HL-60 (cell line): ENCODE measurements around the gene RNF111.
A peak's percentile ranks its signal among the peaks of the same experiment; 100 is the strongest.
"Not testable (repeated sequence)": the region's sequence is repeated elsewhere in the genome, so short reads cannot be mapped to it uniquely, and the experiment has no call there.

Experiments used
- DNase-seq, 2 experiments: peaks; one replicate each; pipeline ENCODE4 v3.0.0-alpha.2; 2010 to 2020; ENCODE audit warnings: low read depth in 1 of 2, low spot score in 1 of 2
- H3K27ac ChIP-seq: fragments of 250-450 bp; sonication (Bioruptor Pico); replicated peaks from 2 replicates; pipeline ENCODE4 v1.5.1; 2020; ENCODE audit warnings: mild to moderate bottlenecking, moderate library complexity
- H3K27me3 ChIP-seq: fragments of 250-450 bp; sonication (Bioruptor Pico); 2 replicates; pipeline ENCODE4 v1.5.1; 2021; ENCODE audit warnings: mild to moderate bottlenecking, moderate library complexity; ENCODE audit not compliant: insufficient read depth, poor library complexity, severe bottlenecking
- H3K4me3 ChIP-seq: replicated peaks from 2 replicates; pipeline ENCODE4 v1.5.1; 2011; ENCODE audit warnings: mild to moderate bottlenecking, control low read depth, low read length; ENCODE audit not compliant: insufficient read depth
- CTCF ChIP-seq: IDR thresholded peaks from one replicate; pipeline ENCODE4 v1.5.1; 2011; ENCODE audit warnings: low read length, control low read depth, inconsistent platforms; ENCODE audit not compliant: insufficient read depth
- GABPA ChIP-seq: IDR thresholded peaks from 2 replicates; pipeline ENCODE4 v1.6.1; 2012; ENCODE audit warnings: low read depth
- POLR2AphosphoS5 ChIP-seq: IDR thresholded peaks from 2 replicates; pipeline ENCODE4 v1.6.1; 2012; ENCODE audit warnings: low read depth
- REST ChIP-seq: IDR thresholded peaks from 2 replicates; pipeline ENCODE4 v1.6.1; 2012; ENCODE audit warnings: low read depth; ENCODE audit not compliant: insufficient replicate concordance
- SPI1 ChIP-seq: IDR thresholded peaks from 2 replicates; pipeline ENCODE4 v1.6.1; 2012; ENCODE audit warnings: low read depth, mild to moderate bottlenecking, borderline replicate concordance

RNF111 gene

GRCh38 chr15:58992181-58992580 is 4.7 kb downstream of the RNF111 start:
- no peak for DNase-seq

GRCh38 chr15:58994906-58995453 is 7.5 kb downstream of the RNF111 start:
- no peak for DNase-seq
- TF ChIP-seq SPI1, result no peak
- TF ChIP-seq GABPA, result no peak
- TF ChIP-seq CTCF, result no peak
- TF ChIP-seq REST, result no peak
- no peak for TF ChIP-seq POLR2AphosphoS5
- H3K27ac ChIP-seq, result no peak overlapping the region
- no peak overlapping the region for H3K4me3 ChIP-seq
- no peaks in the 10 kb centered on the region for H3K27me3 ChIP-seq

More at GRCh38 chr15:58992181-58992580, 4.7 kb downstream of the RNF111 start:
- no peaks in the 10 kb centered on the region for H3K27me3 ChIP-seq
- no peak overlapping the region for H3K27ac ChIP-seq
- no peak for TF ChIP-seq CTCF
- no peak for TF ChIP-seq GABPA
- TF ChIP-seq SPI1, result no peak
- no peak for TF ChIP-seq POLR2AphosphoS5
- TF ChIP-seq REST, result no peak
- no peak overlapping the region for H3K4me3 ChIP-seq

GRCh38 chr15:58999694-59000093 is 12.2 kb downstream of the RNF111 start:
- DNase-seq, result peak in 1 of 2 experiments; percentile 51
- peak overlapping the region; percentile 1; the same call in 1 of the 2 replicates for H3K27ac ChIP-seq
- TF ChIP-seq POLR2AphosphoS5 (no peak), CTCF (no peak), SPI1 (peak; percentile 84), GABPA (no peak), REST (no peak)
- H3K4me3 ChIP-seq, result no peak overlapping the region
- no peaks in the 10 kb centered on the region for H3K27me3 ChIP-seq

GRCh38 chr15:59000251-59000650 is 12.8 kb downstream of the RNF111 start:
- H3K27ac ChIP-seq, H3K27me3 ChIP-seq, DNase-seq, H3K4me3 ChIP-seq: not testable (repeated sequence)
